GM12864 (cell line): Measurements from ENCODE around the gene SPDYA.

Experiments used
- DNase-seq: peaks from one replicate; pipeline ENCODE4 v3.0.0-alpha.2; 2011; ENCODE audit warnings: low read depth
- H3K4me3 ChIP-seq: 2 replicates; pipeline ENCODE4 v1.5.1; 2011; ENCODE audit warnings: mild to moderate bottlenecking, low read depth, low read length, control low read depth
- CTCF ChIP-seq: IDR thresholded peaks from 2 replicates; pipeline ENCODE4 v1.5.1; 2011; ENCODE audit warnings: low read depth, mild to moderate bottlenecking, moderate library complexity, low read length, control low read depth, inconsistent platforms; ENCODE audit errors: missing control alignments

Gene SPDYA

GRCh38 chr2:28893488-28893887 lies 82.9 kb downstream of the SPDYA start:
- no peak overlapping the region for H3K4me3 ChIP-seq
- no peak for DNase-seq
- TF ChIP-seq CTCF: no peak

GRCh38 chr2:28894470-28895188 lies 84.0 kb downstream of the SPDYA start, which contains the start of gene WDR43:
TSS of gene WDR43 (plus strand) at chr2:28894667. CDS start at chr2:28894699, 32 bp downstream.
- peak; percentile 98 for DNase-seq
- TF ChIP-seq CTCF: no peak
- peak within 1 kb of the TSS; percentile 100 for H3K4me3 ChIP-seq

- TF ChIP-seq CTCF: no peak
- DNase-seq: no peak
- peak overlapping the region; percentile 100 for H3K4me3 ChIP-seq
Observed at GRCh38 chr2:28895189-28895893, 84.7 kb downstream of the SPDYA start.

GRCh38 chr2:28896906-28897305 lies 86.3 kb downstream of the SPDYA start:
- H3K4me3 ChIP-seq: peak overlapping the region; percentile 100
- no peak for TF ChIP-seq CTCF
- DNase-seq: no peak

GRCh38 chr2:28898048-28898447 lies 87.4 kb downstream of the SPDYA start:
- H3K4me3 ChIP-seq: peak overlapping the region; percentile 12; the same call in 1 of the 2 replicates
- DNase-seq: no peak
- no peak for TF ChIP-seq CTCF
